K562 (cell line): ENCODE results near the gene LYVE1.

Experiments used
- MAFK ChIP-seq: IDR thresholded peaks from 2 replicates; pipeline ENCODE4 v1.6.1; 2011; ENCODE audit warnings: low read length, improper control_type of control experiment
- NR2C1 ChIP-seq, 2 experiments: fragments of 450-650 bp; IDR thresholded peaks; 2 replicates each; pipeline ENCODE4 v1.6.1; 2017; ENCODE audit warnings: mild to moderate bottlenecking in 2 of 2, antibody characterized with exemption in 1 of 2, inconsistent platforms in 1 of 2, missing compliant biosample characterization in 1 of 2, missing genetic modification characterization in 1 of 2
- SMARCB1 ChIP-seq: IDR thresholded peaks from 2 replicates; pipeline ENCODE4 v1.6.1; 2011; ENCODE audit warnings: improper control_type of control experiment, low read depth; ENCODE audit not compliant: insufficient read length
- TF ChIP-seq, protein P1 (sequence below), 3 experiments: IDR thresholded peaks in 2 of 3; conservative IDR thresholded peaks in 1 of 3; 2 replicates each; pipeline ENCODE4 v1.5.1; 2011 to 2012; ENCODE audit warnings: low read length in 3 of 3, mild to moderate bottlenecking in 3 of 3, control low read depth in 2 of 3, improper control_type of control experiment in 1 of 3, inconsistent platforms in 1 of 3, low read depth in 1 of 3, mixed read lengths in 1 of 3, moderate library complexity in 1 of 3; ENCODE audit not compliant: insufficient read depth in 2 of 3

DNA sequence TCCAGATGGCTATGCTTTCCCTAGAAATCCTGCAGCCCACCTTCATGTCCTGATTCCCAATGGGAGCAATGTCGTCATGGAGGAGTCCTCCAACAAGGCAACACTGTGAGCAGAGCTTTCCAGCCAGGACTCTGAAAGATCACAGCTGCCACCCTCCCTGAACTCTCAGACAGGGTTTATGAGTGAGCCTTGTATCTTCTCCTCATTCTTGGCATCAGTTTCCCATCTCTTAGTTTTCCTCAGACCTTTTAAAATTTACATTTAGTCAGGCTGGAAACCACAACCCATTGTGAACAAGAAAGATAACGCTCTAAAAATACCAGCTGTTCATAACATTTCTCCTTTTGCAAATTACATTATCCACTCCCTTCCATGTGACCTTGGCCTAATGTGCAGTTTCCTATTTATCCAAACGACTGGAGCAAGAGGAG, 15.6 kb upstream of the LYVE1 start:
- TF ChIP-seq MAFK (no peak), SMARCB1 (no peak), NR2C1 (IDR thresholded peaks at IDR 0.05) (no peak), NR2C1 (tag; IDR thresholded peaks at IDR 0.05) (no peak)
- TF ChIP-seq, protein P1, sequence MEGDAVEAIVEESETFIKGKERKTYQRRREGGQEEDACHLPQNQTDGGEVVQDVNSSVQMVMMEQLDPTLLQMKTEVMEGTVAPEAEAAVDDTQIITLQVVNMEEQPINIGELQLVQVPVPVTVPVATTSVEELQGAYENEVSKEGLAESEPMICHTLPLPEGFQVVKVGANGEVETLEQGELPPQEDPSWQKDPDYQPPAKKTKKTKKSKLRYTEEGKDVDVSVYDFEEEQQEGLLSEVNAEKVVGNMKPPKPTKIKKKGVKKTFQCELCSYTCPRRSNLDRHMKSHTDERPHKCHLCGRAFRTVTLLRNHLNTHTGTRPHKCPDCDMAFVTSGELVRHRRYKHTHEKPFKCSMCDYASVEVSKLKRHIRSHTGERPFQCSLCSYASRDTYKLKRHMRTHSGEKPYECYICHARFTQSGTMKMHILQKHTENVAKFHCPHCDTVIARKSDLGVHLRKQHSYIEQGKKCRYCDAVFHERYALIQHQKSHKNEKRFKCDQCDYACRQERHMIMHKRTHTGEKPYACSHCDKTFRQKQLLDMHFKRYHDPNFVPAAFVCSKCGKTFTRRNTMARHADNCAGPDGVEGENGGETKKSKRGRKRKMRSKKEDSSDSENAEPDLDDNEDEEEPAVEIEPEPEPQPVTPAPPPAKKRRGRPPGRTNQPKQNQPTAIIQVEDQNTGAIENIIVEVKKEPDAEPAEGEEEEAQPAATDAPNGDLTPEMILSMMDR (IDR thresholded peaks at IDR 0.05 in 2 of 3, conservative IDR thresholded peaks at IDR 0.05 in 1 of 3; ENCODE audit: insufficient read depth in 2 of 3, low read depth in 1 of 3, low read length in 3 of 3) = no peak
